Upper lobe of right lung (tissue), 1 donor: ENCODE measurements around the gene PRKACA. TPM values are rescaled to one million over a fixed set of nuclear protein-coding genes. Genes with fewer than 3 reads are reported as not detected.

ENCODE experiments used
- ATAC-seq: fragments of 200-7000 bp; cut with Tn5 transposase; one replicate; pipeline ENCODE4 v1.9.1; 2020; ENCODE audit warnings: mild to moderate bottlenecking, moderate library complexity
- DNase-seq: peaks from one replicate; pipeline ENCODE4 v3.0.0-alpha.2; 2020
- H3K27ac ChIP-seq: fragments of 200-600 bp; one replicate; pipeline ENCODE4 v1.8.0; 2022
- H3K27me3 ChIP-seq: fragments of 200-600 bp; one replicate; pipeline ENCODE4 v1.8.0; 2022; ENCODE audit warnings: mild to moderate bottlenecking
- H3K36me3 ChIP-seq: fragments of 200-600 bp; one replicate; pipeline ENCODE4 v1.8.0; 2022
- H3K4me1 ChIP-seq: fragments of 200-600 bp; one replicate; pipeline ENCODE4 v1.8.0; 2022
- H3K4me3 ChIP-seq: fragments of 200-600 bp; one replicate; pipeline ENCODE4 v1.8.0; 2022; ENCODE audit warnings: mild to moderate bottlenecking
- H3K9me3 ChIP-seq: fragments of 200-600 bp; one replicate; pipeline ENCODE4 v1.8.0; 2022
- CTCF ChIP-seq: fragments of 200-600 bp; IDR thresholded peaks from one replicate; pipeline ENCODE4 v1.8.0; 2022; ENCODE audit warnings: antibody characterized with exemption
- intact Hi-C: fragments of 100-400 bp; cut with DNase I; formaldehyde crosslinking; loops from one replicate; pipeline ENCODE4 v1.11.0; 2022
- total RNA-seq: library from RNA; stranded (reverse); fragmentation: NEBNext Ultra II Directional; extraction: Animal tissue kit (Norgen Biotek cat#: 25700); gene quantifications from one replicate; pipeline ENCODE4 v1.2.1, GENCODE V29; 2021
- donor health status: DM: no; HTN: yes; CAD: no; lungs with severe emphysema.

PRKACA gene
- total RNA-seq, 1 donor from 2014 or later, result 85.7 TPM

DNA sequence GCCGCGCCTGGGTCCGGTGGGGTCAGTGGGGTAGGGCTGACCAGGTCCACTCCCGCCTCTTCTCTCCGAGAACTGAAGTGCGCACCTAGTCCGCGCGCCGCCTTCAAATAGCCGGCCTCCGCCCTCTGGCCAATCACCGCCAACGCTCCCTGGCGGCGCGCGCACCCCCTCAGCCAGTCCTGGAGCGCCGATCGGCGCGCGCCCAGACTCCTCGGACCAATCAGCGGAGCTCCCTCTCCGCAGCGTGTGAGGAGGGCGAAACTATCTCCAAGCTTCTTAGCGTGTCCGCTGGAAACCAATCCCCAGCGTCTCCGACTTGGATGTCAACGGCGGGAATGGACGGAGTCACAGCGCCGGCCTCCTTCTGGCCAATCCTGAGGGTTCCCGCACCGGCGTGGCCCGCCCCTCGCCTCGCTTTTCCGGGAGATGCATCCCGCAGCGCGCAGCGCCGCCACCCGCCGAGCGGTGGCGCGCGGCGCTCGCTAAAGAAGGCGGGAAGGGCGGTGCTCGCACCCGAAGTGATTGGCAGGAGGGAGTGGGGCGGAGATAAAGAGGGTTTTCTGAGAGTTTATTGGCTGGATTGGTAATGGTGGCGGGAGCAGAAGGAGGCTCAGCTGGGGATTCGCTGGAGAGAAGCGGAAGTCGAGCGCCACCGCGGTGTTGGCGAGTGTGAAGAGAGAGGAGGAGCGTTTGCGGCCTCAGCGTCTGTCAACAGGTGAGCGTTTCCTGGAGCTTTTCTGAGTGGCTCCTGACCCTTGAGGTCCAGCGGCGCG is 19.1 kb upstream of the PRKACA start, which contains the start of gene ASF1B:
Gene ASF1B, minus strand, starts transcription at position 81 of the 773 bp plus-strand sequence. CDS start 133 bp downstream, outside the sequence.
- intact Hi-C loops, result no loop called here
- no peaks in the 10 kb centered on the region for H3K27me3 ChIP-seq
- TF ChIP-seq CTCF, result peak; percentile 88
- peak within 1 kb of the TSS; percentile 91 for H3K27ac ChIP-seq
- H3K4me1 ChIP-seq, result peaks cover 38% of the 10 kb centered on the region
- H3K9me3 ChIP-seq, result no peaks in the 10 kb centered on the region
- H3K4me3 ChIP-seq, result peak within 1 kb of the TSS; percentile 68
- H3K36me3 ChIP-seq, result no peaks in the 10 kb centered on the region
- DNase-seq, result peak; percentile 99
- ATAC-seq, result peak; percentile 94

- DNase-seq (no peak), ATAC-seq (no peak)
- intact Hi-C loops, result no loop called here
- H3K27ac ChIP-seq, result no peak overlapping the region
- TF ChIP-seq CTCF, result no peak
- H3K4me3 ChIP-seq, result peak overlapping the region; percentile 68
- no peaks in the 10 kb centered on the region for H3K36me3 ChIP-seq
- H3K4me1 ChIP-seq, result peaks cover 38% of the 10 kb centered on the region
- no peaks in the 10 kb centered on the region for H3K9me3 ChIP-seq
- no peaks in the 10 kb centered on the region for H3K27me3 ChIP-seq
Observed at GRCh38 chr19:14135985-14136508, 18.5 kb upstream of the PRKACA start.

GRCh38 chr19:14135355-14135754 is 17.8 kb upstream of the PRKACA start:
- TF ChIP-seq CTCF, result no peak
- intact Hi-C loops, result no loop called here
- ATAC-seq, result no peak
- no peak for DNase-seq
- H3K27ac ChIP-seq, result no peak overlapping the region
- H3K4me1 ChIP-seq, result peaks cover 37% of the 10 kb centered on the region
- H3K36me3 ChIP-seq, result no peaks in the 10 kb centered on the region
- no peaks in the 10 kb centered on the region for H3K27me3 ChIP-seq
- no peaks in the 10 kb centered on the region for H3K9me3 ChIP-seq
- no peak overlapping the region for H3K4me3 ChIP-seq

DNA sequence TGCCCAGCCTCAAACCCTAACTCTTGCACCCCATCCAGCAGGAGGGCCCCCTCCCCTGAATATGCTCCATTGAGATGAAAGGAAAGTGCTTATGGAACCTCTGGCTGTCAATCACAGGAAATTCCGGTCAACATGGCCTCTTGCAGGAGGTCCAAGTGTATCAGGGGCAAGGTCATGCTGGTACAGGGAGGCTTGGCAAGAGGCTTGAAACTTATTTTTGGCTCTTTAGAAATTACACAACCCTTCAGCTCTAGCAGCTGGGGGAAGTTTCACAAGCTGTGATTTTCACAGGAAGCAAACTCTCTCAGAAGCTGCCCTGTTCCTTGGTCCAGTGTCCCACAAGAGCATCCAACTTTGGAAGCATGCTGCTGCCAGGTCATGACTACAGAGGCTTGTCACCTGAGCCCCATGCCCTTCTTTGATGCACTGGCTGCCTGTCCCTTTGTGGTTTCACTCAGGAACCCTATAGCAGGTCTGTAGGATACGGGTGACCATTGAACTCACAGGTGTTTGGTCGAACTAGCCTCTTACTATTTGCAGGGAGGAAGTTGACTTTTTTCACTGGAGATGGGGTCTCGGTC is 10.5 kb upstream of the PRKACA start:
- H3K9me3 ChIP-seq, result no peaks in the 10 kb centered on the region
- peaks cover 15% of the 10 kb centered on the region for H3K4me1 ChIP-seq
- intact Hi-C loops, result no loop called here
- DNase-seq (no peak), ATAC-seq (peak; percentile 87)
- H3K27ac ChIP-seq, result peak overlapping the region; percentile 24
- no peak for TF ChIP-seq CTCF
- H3K4me3 ChIP-seq, result no peak overlapping the region
- H3K27me3 ChIP-seq, result no peaks in the 10 kb centered on the region
- H3K36me3 ChIP-seq, result no peaks in the 10 kb centered on the region

DNA sequence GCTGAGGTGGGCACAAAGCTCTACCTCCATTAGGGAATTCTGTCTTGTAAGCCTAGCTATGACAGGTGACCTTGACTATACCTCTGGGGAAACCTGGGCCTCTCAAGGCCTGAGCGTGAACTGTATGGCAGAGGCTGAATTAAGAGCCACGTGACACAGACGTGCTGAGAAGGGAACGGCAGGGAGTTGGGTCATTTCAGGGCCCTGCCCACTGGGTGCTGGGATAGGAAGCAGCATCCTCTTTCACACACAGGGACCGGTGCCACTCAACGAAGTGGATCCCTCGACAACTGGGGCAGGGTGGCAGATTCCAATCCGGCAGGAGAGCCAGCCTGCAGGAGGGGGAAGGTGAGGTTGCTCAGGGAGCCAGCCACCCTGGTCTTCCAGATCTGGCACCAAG is 9.6 kb upstream of the PRKACA start:
- no peak for TF ChIP-seq CTCF
- H3K4me3 ChIP-seq, result no peak overlapping the region
- H3K27me3 ChIP-seq, result no peaks in the 10 kb centered on the region
- H3K4me1 ChIP-seq, result peaks cover 15% of the 10 kb centered on the region
- ATAC-seq, result peak; percentile 89
- intact Hi-C loops, result no loop called here
- H3K9me3 ChIP-seq, result no peaks in the 10 kb centered on the region
- DNase-seq, result no peak
- H3K27ac ChIP-seq, result no peak overlapping the region
- no peaks in the 10 kb centered on the region for H3K36me3 ChIP-seq
